DMS53 treated with DMSO at 0.1 percent for 48 hours (cell line): Measurements from ENCODE around the gene RAPGEF4.

ENCODE experiments used
- DNase-seq: peaks from one replicate; lab custom pipeline; 2025; ENCODE audit not compliant: unreplicated experiment; lab: John Stamatoyannopoulos, UW

Gene RAPGEF4

DNA sequence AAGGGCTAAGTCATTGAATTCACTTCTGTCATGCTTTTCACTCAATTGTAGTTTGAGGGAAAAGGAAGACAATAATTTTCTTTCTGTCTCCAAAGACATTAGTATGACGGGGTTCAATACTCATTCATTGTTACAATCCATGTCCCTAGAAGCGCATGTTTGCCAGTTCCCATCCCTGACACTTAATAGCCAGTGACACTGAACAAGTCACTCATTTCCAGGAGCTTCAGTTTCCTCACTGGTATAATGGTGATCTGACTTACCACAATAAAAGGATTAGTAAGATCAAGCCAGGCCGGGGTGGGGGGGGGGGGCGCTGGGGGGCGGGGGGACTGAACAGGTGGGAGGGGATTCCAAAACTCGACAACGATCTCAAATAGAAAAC, 195.2 kb downstream of the RAPGEF4 start:
- DNase-seq, result no peak

DNA sequence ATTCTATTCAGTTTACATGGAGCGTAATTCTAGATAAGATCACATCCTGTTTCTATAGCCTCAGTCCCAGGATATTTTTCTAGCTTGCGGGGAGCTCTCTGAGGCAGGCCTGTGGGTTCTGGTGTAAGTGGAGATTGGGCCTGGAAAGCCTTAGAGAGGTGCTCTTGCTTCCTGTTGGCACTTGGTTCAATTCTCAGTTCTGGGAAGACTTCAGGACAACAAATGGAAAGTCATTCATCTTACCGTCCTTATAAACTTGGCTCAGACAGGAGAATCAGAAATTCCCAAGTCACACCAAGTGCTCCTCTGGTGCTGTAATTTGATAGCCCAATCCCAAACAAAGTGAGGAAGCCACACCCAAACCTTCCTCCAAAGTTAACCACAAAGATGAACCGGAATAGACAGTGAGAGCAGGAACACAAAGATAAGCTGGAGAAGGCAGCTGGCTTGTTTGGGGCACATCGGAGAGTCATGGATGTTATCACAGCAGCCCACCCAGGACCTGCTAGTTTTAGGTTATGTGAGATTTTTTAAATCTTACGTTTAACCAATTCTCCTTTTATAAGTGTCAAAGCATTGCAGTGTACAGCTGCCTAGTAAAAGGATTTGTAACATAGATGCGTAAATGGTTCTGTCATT, 195.7 kb downstream of the RAPGEF4 start:
- DNase-seq, result peak; percentile 22

DNA sequence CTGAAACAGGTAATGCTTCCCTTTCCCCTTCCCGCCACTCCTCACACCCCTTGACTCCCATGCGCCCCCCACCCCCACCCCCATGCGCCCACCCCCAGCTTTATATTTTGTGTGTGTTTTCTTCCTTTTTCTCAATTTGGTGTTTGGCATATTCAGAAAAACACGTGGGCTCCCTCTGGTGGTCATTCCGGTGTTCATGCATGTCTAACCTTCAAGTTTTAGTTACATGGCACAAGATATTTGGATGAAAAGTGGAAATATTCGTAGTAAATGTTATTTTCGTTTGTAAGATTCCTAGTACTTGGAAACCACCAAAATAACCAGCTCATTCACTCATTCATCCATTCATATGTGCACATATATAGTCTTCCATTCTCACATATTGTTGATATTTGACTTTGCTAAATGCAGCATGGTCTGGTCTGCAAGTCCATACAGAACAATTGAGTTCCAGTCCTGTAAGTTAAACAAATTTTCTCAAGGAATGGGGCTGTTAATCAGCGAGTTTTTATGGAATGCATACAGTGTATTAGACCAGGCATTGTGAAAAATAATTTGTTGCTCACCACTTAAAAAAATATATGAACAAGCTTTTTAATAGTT, 196.4 kb downstream of the RAPGEF4 start:
- DNase-seq, result peak; percentile 57

DNA sequence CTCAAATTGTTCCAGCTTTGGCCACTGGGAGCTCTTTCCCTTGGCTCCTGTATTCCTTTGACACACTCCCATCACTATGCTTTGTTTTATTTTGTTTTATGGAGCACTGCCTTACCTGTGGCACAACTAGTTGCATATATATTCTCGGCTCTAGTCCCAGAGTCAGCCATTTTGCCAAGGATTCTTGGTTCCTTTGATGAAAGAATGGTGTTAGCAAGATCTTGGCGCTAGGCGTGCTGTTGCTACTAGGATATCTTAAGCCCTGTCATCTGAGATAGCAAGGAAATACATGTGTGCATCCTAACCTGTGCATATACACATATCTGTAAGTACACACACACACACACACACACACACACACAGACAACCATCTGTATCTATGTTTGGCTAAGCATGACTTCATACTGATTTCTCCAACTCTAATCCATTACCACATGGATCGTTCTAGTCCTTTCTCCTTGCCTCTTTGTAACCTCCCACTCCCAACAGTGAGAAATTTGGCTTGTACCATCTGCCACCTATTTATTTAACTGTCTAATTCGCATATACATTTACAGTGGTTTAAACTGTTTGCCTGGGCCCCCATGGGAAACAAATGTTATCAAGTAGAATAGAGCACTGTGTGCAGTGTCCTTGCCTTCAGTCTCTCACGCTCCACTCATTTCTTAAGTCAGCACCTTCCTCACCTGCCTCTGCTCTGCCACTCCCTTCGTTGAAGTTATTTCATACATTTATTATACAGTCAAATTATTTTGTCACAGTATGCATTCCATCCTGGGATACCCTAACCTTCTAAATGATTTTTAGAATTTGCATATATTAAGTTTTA, 202.5 kb downstream of the RAPGEF4 start:
- no peak for DNase-seq

DNA sequence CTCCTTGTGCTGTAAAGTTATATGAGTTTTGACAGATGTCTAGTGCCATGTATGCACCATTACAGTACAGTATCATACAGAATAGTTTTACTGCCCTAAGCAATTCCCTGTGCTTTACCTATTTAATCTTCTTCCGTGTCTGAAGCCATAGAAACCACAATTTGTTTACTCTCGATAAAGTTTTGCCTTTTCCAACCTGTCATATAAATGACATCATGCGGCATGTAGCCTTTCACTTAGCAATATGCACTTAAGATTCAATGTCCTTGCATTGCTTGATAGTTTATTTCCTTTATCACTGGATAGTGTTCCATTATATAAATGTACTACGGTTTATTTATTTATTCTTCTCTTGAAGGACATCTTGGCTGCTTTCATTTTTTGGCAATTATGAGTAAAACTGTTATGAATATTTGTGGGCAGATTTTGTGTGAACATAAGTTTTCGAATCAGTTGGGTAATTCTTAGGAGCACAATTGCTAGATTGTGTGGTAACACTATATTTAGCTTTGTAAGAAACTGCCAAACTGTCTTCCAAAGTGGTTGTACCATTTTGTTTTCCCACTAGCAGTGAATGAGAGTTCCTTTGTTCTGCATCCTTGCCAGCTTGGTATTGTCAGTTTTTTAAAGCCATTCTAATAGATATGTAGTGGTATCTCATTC, 203.2 kb downstream of the RAPGEF4 start:
- DNase-seq, result no peak

DNA sequence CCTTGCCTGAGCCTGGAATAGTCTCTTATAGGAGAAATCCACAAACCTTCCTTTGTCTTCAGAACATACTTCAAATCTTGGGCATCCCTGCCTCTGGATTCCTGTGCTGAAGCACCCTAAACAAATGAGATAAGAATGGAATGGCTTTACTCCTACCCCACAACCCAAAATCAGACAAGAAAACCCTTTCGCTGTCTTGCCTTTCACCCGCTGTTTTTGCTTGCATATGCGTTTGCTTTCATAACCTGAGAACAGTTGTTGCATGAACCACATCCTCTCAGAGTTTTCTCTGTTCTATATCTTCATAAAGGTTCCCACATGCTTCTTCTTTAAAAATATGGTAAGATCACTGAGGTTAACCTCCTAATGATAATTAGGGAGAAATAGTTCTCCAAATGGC, 207.9 kb downstream of the RAPGEF4 start:
- DNase-seq, result no peak

DNA sequence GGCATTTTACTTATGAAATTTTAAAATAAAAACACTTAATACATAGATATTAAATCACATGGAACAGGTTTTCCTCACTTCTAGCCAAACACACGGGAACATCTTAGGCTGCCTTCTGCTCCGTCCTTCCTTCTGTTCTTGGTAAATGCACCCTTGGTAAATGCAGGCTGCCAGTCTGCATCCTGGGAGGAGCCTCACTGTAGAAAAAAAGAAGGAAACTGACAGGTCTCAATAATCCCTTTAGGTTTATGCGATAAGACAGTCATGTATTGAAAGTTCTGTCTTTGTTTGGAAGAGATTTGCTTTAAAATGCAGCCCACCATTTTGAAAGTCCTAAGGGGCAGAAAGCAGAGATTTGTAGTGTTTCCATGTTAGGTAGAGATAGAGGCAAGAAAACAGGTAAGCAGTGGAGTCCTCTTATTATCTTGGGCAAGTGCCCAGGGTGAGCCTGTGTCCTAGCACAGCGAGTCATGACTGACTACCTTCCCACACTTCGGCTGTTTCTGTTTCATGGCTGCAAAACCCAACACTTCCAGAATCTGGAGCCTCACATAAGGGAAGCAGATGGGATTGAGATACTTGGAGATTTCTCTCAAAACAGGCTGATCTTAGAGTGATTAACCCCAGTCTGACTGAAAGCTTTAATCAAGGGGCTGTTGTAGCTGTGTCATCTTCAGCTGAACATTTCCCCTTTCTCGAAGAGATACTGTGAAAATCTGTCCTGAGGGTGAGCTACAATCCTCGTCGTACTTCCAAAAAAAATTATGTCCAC, 208.6 kb downstream of the RAPGEF4 start:
- no peak for DNase-seq

DNA sequence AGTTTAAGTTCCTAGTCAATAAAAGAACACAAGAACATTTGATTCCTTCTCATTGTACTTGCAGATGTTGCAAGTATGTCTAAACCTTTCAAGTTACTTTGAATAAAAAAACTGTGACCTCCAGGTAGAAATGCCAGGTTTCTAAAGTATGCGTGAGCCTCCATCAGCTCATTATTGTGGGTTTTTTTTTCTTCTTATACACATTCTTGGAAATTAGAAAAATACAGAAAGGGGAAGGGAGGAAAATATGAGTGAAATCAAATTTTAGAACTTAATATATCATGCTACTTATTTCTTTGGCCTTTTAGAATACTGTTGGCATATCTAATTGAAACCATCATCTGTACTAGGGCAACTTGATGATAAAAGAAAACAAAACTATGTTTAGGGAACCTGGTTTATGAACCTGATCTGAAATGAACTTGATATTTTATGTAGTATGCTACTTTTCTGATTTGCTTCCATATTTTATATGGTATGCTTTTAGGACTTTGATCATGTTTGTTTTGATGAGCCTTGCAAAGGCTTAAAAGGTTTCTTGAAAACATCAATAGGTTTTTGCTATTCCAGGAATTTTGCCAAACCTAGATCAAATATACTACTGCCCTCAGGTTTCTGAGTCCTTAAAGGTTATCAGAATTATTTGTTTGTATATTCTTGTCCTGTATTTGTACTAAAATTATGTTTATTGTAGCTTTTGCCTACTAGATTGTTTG, 209.3 kb downstream of the RAPGEF4 start:
- no peak for DNase-seq

DNA sequence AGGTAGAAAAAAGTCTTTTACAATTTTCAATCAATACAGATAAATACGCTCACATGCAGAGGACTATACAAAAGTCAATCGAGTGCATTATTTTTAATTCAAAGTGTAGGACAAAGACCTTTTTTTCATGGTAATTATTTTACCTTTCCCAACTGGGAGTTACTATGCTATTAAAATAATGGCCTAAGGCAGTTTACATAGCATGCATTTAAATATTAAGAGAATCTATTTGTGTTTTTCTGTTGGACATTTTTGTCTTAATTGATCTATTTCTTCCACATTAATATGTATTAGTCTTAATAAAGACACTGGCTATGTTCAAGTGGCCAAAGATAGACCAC, 209.8 kb downstream of the RAPGEF4 start:
- no peak for DNase-seq

DNA sequence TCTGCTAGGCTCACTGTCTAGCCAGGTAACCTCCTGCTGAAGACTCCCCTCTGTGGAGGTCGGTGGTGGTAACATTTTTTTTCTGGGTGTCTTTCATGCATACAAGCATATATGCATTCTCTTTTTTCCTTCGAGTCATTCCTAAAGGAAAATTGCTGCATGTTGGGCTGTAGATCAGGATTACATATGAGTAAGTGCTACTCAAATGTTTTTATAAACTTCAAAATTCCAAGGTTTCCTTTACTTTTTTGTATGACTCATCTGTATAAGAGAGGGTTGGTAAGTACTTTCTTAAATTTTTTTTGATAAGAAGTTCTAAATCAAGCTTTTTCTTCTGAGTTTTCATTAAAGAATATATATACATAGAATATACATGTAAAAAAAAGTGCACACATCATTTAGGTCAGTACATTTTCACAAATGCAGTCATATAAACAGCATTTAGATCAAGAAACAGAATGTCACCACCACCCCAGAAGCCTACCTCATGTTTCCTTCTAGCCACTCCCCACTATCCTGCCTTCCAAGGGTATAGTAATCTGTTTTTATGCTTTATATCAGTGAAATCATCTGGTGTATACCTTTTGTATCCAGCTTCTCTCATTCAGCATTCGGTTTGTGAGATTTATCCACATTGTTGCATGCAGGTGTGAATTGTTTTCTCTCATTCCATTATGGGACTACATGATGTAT, 212.0 kb downstream of the RAPGEF4 start:
- DNase-seq, result no peak

DNA sequence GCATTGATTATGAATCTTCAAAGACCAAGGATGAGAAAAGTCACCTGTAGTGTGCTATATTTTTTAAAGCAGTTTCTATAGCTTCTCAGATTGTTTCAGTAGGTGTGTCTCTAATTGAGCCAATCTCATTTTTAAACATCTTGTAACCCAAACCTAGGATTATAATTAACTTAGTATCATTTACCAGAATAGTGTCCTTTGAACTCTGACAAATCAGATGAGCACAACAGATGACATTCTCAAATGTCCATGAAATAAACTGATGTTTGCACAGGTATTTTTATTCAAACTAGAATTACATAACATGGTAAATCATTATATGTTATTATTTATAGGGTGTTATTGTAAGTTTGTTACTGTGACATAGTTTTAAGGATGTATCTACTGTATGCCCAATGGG, 213.9 kb downstream of the RAPGEF4 start:
- DNase-seq, result no peak

DNA sequence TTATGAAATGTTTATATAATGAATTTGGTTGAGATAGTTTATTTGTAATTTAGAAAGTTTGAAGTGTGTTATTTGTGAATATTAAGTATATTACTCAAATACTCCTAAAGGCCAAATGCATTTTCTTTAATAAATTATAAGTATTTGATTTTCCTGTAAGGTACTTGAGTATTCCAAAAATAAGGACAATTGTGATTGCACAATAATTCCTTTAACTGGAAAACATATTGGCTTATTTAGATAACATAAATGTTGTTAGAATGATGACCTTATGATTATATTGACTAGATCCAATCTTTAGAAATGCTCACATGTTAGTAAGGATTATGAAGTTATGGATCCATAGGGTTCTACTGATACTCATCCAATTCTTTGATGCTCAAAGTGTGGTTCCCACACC, 214.9 kb downstream of the RAPGEF4 start:
- DNase-seq, result no peak

DNA sequence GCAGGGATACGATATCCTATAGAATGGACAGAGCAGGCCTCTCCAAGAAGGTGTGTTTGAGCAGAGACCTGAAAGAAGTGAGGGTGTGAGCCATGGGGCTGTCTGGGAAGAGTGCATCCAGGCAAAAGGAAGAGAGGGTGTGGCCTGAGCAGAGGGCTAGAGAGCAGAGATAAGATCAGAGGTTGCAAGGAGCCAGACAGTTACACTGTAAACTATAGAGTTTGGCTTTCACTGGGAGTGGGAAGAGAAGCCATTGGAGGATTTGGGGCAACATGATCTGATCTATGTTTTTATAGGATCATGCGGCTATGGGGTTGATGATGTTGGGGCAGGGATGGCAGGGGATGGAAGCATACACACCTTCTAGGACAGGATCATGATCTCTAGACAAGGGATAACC, 215.9 kb downstream of the RAPGEF4 start:
- no peak for DNase-seq

DNA sequence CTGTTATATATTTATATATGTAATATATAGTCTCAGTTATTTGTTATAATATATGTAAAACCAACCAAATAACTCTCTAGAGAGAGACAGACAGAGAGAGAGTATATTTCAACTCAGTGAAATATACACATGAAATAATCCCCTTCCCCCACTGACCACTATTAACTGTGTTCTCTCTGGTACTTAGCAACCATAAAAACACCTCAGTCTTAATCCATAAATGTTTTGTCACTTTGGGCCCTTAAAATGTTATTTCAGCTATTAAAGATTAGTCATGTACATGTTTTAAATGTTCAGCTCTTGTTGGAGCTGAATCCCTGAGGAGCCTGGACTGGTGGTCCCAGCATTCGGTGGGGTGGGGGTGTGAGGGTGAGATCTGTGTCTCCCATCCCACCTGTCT, 217.8 kb downstream of the RAPGEF4 start:
- no peak for DNase-seq

DNA sequence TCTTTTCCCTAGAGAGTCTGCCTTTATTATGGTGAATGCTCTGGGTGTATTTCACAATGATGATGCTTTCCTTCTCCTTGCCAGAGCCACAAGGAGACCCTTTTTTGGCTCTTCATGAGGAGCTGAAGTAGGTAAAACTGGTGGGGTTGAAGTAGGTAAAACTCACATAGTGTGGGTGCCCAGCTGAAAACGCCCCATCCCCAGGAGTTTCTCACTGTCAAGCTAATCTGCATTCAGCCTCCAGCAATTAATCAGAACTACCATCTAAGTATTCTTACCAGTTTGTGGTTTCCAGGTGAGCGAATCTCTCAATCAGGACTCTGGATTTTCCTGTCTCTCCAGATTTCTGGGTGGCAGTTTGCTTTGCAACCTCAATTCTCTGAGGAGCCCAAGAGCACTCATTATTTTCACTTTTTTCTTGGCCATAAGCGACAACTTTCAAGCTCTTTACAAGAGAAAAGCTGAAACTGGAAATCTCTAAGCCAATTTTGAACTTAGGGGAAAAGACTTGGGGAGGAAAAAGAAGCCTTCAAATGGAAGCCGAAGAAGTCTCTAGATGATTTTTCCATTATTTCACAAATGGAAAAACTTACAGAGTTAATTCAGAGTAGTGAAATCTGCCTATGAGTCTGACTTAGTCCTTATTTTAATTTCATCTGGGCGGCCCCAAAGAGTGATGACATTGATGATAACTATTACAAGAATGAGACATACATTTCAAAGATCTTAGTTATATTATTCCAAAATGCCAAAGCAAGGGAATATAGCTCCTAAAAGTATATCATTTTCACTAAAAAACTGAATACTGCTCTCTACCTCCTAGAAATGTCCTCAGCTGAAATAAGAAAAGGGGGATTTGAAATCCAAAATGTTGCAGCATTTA, 218.6 kb downstream of the RAPGEF4 start:
- no peak for DNase-seq

DNA sequence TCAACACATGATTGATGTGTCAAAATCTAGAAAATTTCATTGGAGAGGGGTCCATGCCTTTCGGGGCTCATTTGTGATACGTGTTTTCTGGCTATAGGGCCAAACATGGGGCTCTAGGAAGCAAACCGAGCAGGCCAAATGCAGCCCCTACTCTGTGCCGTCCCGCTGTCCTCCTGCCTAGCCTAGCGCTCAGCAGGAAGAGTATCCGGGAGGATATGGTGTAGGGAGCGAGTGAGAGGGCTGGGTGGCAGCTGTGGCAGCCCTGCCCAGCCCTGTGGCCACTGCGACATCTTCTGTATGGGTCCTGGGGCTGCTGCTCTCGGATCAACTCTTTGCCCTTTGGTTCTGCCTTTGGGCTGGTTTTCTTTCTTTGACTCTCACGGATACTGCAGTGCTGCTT, 219.9 kb downstream of the RAPGEF4 start:
- no peak for DNase-seq

DNA sequence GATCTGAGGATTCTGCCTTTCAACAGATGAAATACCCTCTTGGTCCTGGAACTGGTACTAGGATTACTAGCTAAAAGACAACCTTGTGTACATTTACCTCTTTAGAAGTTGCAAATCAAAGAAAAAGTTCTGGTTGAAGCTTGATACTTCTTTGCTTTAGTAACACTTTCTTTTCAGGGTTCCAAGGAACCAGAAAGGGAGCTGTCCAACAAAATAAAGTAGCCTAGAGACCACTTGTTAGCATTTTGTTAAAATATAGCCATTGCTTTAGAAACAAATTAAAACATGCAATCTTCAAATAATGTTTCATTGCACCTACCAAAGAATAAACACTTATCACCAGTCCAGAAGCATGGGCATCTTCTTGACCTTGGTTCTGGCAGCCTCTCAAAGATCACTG, 222.1 kb downstream of the RAPGEF4 start:
- no peak for DNase-seq

DNA sequence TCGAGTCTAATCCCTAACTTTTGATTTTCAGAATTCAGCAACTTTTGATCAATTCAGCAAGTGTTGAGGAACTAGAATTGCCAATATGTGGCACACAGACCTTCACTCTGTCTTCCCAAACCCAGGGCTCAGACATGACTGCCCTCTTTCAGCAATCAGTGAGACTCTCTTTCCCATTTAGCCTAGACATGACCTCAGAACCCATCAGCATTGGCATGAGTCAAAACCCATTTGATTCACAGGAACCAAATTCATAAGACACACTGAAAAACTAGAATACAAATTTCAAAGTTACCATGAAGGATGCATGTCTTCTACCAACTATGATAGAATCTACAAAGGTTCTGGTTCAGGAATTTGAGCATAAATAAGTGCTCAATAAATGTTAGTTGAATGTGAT, 226.4 kb downstream of the RAPGEF4 start:
- DNase-seq, result no peak

DNA sequence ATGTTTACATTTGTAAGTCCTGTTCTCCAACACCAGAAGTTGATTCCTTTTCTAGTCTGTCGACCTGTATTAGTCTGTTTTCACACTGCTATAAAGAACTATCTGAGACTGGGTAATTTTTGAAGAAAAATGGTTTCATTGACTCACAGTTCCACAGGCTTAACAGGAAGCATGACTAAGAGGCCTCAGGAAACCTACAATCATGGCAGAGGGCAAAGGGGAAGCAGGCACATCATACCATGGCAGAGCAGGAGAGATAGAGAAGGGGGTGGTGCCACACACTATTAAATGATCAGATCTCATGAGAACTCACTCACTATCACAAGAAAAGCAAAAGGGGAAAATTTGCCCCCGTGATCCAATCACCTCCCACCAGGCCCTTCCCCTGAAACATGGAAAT, 227.2 kb downstream of the RAPGEF4 start:
- DNase-seq, result no peak
